HG02981 (cell line): ENCODE measurements around the gene CD2.

Source experiments
- ATAC-seq: cut with Tn5 transposase; IDR thresholded peaks from one replicate; pipeline ENCODE4 v1.9.1; 2021; ENCODE audit warnings: mild to moderate bottlenecking, moderate library complexity; ENCODE audit not compliant: unreplicated experiment

Gene CD2

DNA sequence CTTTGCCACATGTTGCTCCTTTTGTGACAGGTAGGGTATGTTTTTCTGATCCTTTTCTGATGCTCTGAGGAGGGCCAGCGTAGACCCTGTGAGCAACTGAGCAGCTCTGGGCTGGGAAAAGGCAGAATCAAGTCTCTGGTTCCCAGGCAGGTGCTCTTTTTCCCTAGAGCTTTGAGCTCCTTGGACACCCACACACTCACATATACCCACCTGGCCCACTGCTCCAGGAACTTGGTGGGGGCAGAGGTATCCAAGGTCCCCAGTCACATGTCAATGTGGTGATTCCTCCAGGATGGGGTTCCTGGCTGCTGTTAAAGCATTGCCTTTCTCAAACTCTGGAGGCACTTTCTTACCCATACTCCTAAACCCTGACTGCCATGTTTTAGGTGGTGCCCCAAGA is 5.4 kb downstream of the CD2 start:
- ATAC-seq: no peak

DNA sequence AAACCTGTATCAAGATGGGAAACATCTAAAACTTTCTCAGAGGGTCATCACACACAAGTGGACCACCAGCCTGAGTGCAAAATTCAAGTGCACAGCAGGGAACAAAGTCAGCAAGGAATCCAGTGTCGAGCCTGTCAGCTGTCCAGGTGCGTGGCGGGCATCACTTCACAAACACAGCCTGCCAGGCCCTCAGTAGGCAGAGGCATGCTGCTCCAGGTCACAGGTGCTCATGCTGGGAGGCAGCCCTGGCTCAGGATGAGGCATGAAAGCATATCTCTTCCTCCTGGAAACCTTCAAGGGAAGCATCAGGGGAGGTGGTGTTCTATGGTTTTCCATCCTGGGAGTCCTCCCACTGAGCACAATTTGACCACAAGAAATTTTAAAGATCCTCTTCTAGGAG is 6.3 kb downstream of the CD2 start:
- no peak for ATAC-seq

DNA sequence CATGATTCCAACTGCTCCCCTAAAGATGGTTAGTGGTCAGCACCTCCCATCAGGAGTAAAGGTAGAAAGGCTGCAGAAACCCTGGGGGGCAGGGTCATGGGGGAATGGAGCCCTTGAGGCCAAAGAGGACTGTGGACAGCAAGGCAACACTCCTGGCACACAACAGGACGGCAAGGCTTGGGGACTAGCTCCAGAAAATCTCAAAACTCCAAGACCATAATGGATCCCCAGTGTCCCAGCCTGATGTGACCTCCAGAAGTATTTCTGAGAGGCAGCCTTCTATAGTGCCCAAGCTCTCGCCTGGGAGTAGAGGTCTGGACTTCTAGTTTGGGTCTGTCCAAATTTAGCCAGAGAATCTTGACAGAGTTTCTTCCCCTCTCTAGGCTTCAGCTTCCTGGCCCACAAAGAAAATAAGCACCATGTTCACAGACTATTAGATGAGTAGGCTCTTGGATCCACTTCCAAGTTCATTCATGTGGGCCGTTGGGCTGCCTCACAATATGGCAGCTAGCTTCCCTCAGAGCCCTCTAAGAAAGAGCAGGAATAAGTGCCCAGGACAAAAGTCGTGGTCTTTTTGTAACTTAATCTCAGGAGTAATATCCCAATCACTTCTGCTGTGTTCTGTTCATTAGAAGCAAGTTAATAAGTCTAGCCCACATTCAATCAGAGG is 6.9 kb downstream of the CD2 start:
- ATAC-seq: no peak

DNA sequence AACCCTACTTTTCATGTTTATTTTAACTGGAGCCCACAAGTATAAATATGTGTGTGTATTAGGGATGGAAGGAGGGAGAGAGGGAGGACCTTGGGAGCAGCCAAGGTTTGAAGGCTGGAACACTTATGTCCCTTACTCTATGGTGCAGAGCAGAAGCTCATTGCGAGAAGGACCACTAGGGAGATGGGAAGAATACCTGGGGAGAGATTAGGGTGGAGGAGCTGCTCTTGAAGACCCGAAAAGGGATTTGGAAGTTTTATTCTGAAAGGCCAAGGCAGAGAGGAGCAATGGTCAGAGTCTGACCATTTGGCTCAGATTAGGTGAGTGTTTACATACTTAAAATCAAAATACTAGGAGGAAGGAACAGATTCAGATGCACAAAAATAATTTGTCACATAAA is 8.1 kb downstream of the CD2 start:
- ATAC-seq: no peak

DNA sequence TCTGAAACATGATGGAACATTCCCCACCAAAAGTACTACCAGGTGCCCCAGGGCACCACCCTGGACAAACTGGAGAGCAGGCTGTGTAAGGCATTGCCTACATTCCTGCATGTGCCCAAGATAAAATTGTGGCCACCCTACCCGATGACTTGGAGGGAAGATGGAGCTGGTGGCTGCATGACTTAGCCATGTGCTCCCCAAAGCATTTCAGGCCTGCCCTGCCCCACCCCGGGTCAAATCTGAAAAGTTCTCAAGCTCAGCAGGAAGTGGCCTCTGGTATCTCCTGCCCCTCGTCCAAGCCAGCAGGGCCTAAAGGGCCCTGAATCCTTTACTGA is 8.5 kb downstream of the CD2 start:
- no peak for ATAC-seq

DNA sequence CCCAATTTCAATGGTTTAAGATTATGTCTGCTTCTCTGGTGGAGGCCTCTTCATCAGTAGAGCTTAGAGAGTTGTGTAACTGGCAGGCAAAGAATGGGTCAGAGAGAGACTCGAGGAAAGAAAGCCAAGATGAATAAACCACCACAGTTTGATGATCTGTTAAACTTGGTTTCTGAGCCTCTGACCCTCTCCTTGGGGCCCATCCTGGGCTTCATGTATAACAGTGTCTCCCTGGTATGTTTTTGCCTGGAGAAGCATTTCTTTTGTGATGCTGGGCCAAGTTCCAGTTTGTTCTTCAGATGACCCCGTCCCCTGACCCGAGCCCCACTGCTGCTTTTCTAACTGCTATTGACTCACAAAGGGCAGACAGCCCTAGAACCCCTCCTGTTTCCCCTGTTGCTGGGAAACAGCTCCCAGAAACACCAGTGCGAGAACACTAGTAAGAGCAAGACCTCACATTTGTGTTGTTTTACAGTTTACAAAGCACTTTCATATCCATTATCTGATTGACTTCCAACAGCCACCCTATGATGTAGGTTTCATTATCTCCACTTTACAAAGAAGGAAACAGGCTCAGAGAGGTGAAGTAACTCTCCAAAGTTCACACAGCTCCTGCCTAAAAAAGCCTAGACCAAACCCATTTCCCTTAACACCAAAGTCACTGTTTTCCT is 9.0 kb downstream of the CD2 start:
- no peak for ATAC-seq

DNA sequence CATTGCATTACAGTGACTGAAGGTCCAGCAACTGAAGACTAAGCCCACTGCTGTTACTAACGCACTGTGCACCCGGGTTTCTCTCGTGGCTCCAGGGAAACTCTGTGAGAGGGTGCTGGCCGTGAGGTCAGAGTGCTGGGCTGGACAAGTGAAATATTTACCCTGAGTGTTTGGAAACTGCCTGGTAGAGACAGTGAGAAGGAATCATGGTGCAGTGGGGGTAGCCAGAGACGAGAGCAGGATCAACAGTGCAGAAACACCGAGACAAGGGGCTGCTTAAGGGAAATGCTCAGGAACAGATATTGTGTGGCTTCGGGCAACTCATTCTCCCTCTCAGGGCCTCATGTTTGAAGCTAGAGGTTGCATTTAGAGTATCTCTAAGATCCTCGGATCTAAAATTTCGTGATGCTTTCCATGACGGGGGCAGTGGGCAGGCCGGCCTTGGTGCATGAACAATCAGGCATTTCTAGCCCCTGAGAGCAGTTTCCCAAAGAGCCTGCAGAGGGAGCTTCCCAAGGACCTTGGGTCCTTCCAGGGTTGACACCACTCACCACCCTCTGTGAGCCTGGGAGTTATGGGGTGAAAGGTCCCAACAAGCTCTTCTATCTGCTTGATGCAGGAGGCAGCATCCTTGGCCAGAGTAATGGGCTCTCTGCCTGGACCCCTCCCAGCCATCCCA is 9.7 kb downstream of the CD2 start:
- ATAC-seq: no peak

DNA sequence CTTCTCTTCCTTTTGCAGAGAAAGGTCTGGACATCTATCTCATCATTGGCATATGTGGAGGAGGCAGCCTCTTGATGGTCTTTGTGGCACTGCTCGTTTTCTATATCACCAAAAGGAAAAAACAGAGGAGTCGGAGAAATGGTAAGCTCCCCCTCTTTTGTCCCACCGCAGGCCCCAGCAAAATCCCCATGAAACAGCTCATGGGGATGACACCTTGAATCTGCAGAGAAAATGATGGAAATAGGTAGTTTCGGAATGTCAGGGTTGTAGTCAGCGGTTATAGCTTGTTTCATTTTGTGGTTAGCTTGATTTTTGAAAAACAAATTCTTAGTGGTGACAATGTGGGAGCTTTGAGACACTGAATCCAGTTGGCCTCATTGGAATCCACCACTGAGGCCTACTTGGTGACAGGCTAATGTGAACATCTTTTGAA is 10.3 kb downstream of the CD2 start:
- ATAC-seq: no peak

DNA sequence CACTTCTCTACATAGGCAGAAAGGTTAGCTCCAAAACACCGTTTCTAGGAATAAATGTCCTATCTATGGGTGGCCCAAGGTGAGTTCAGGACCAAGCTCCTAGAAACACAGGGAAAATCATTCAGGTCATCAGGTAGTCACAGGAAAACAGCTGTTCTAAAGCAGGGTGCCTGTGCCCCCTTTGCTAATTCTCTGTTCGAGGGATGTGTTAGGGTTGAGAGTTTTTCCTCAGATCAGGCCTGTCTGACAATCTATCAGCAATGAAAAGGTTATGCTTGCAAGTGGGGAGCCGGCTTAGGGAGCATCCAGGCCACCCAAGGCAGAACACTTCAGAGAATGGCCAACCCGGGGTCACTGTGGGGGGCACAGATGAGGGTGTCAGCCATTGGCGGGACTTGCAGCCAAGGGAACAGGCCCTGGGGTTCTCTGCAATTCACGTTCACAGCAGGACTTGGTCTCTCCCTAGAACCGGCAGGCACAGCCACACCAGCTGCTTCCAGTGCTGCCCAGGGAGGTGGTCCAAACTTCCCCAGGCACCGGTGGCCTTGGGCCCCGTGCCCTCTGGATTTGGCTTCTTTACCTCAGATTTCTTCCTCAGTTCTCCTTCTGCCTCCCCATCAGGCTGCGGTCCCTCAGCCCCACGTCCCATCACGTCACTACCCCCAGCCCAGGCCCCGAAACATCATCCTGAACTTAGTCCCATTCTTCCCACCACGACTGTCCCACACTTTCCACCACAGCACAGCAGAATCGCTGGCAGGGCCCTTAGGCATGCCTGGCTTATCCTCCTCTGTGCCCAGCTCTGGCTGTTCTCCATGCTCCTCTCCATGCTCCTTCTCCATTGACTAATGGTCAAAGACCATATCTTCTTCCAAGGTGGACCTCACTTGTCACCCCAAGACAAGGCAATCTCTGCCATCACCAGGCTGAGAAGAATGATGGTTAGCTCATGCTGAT is 11.0 kb downstream of the CD2 start:
- no peak for ATAC-seq

DNA sequence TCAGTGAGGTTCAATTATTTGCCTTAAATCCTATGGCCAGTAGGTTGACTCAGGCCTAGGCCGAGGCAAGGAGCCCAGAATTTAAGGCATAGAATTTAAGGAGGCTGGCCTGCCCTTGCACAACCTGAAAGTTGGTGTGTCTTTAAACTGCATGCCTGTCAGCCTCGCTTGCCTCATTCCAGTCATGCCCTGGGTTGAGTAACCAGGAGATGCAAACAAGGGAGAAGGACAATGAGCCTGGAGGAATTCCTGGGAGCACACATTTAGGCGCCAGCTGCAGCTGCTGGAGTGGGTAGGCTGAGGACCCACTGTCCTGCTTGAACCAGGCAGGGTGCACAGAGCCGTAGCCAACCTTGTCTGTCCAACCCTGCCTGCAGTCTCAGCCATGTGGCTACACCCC is 11.7 kb downstream of the CD2 start:
- no peak for ATAC-seq

DNA sequence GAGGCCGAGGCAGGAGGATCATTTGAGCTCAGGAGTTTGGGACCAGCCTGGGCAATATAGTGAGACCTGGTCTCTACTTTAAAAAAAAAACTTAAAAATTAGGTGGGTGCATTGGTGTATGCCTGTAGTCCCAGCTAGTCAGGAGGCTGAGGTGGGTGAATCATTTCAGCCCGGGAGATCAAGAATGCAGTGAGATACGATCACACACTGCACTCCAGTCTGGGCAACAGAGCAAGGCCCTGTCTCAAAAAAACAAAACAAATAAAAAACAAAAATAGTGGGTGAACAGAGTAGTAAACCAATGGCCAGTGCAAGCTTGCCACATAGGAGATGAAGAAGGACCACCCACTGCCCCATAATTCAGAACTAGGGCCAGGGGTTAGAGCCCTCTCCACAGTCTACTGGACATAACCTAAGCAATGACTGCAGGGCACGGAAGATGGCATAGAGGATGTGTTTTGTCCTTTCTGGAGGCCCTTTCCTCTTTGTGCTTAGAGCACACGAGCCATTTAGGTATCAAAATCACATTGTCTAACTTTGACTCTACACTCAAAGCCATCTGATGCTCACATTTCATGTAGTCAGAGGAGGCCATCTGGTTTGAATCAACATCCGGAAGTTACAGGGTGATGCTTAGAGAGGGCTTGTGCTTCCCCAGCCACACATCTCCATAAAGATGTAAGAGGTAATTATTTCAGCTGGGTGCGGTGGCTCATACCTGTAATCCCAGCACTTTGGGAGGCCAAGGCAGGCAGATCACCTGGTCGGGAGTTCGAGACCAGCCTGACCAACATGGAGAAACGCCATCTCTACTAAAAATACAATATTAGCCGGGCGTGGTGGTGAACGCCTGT is 12.6 kb downstream of the CD2 start:
- no peak for ATAC-seq

DNA sequence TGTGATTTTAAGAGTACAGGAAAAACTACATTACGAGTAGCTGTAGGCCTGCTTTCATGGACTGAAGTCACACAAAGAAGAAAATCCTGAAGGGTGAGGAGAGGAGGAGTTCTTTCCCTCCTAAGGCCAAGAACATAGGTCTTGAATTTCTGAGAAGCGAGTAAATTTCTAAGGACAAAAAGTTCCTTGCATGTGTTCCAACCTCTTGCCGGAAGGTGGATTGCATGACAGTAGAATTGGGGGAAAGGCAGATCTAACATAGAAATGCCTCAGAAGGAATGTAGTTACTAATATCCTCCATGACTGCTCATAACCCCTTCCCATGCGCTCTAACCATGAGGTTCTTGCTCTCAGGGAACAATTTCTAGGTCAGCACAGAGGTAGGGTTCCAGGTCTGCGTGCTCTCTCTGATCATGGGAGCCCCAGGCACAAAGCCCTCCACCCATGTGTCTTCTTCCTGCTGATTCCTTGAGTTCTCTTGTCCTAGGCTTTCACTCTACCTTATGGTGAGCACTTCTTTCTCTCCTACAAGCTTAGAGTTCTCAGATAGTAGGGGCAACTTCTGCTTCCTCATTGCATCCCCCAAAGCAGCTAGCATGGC is 13.7 kb downstream of the CD2 start:
- no peak for ATAC-seq

DNA sequence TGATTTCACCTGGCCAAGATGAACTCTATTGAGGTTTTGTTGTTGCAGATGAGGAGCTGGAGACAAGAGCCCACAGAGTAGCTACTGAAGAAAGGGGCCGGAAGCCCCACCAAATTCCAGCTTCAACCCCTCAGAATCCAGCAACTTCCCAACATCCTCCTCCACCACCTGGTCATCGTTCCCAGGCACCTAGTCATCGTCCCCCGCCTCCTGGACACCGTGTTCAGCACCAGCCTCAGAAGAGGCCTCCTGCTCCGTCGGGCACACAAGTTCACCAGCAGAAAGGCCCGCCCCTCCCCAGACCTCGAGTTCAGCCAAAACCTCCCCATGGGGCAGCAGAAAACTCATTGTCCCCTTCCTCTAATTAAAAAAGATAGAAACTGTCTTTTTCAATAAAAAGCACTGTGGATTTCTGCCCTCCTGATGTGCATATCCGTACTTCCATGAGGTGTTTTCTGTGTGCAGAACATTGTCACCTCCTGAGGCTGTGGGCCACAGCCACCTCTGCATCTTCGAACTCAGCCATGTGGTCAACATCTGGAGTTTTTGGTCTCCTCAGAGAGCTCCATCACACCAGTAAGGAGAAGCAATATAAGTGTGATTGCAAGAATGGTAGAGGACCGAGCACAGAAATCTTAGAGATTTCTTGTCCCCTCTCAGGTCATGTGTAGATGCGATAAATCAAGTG is 14.3 kb downstream of the CD2 start:
- no peak for ATAC-seq

DNA sequence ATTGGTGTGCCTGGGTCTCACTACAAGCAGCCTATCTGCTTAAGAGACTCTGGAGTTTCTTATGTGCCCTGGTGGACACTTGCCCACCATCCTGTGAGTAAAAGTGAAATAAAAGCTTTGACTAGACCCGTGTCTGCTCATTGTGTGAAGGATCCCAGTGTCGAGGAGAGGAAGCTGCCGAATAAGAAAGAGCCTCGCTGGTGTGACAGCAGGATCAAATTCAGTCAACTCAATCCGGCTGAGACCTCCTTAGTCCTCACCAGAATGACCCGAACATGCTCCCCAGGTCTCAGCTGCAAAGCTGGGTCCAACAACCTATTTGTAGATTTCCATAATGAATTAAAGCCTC is 14.8 kb downstream of the CD2 start:
- ATAC-seq: no peak

DNA sequence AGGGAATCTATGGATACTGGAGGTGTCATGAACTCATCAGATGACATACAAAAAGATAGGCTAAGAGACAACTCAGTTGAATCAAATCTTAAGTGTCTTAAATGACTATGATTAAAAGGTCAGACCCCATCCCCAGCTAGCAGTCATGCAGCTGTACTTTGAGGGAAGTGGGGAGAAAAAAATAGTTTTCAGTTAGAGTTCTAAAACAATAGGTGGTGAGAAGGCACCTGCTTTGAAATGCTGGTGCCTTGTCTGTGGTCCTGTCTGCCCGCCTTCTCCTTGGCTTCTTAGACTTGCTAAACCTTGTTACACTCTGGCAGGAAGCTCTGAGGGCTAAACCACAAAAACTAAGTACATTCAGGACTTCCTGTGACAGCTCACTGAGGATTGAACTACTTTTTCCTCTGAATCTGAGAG is 15.3 kb downstream of the CD2 start:
- peak; percentile 85 for ATAC-seq

DNA sequence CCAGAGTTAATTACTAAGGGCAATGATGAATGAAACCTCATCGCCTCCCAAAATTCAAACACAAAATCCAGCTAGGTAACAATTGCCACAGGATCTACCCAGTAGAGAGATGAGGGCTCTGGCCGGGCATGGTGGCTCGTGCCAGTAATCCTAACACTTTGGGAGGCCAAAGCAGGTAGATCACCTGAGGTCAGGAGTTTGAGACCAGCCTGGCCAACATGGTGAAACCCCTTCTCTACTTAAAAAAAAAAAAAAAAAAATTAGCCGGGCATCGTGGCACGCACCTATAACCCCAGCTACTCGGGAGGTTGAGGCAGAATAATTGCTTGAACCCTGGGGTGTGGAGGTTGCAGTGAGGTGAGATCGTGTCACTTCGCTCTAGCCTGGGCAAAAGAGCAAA is 15.8 kb downstream of the CD2 start:
- no peak for ATAC-seq

DNA sequence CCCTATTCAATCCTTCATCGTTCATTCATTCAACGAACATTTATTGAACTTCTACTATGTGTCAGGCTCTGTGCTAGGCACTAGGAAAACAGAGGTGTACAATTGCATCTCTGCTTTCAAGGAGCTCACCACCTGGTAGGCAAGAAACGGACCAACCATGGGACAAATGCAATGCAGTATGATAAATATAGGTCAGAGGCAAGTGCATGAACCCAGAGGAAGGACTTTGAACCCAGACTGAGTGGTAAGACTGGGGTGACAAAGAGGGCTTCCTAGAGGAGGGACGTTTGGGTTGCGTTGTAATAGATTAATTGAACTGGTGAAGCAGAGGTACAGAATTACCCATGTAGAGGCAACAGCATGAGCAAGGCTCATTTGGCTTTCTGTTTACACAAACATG is 16.4 kb downstream of the CD2 start:
- ATAC-seq: no peak

DNA sequence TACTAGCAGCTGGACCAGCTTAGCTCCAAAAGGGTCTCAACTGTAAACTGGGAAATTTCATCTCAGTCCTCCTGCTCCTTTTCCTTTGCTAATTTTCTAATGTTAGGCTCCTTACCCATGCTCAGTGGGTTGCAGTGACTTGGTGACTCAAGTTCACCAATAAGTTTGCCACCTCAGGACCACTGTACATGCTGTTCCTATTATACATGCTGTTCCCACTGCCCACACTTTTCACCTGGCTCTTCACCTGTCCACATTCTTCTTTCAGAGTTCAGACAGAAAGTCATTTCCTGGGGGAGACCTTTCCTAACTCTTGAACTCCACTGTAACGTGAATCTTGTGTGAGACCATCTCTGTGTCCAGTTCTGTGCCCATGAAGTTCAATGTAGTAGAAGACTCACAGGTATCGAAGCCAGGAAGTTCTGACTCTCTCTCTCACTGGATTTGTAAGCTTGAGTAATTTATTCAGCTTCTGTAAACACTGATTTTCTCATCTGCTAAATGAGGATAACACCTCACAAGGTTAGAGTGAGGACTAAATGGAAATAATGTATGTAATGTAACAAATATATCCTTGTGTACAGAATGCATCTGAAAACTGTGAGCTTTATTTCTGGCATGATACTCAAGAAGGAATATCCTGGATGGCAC is 17.9 kb downstream of the CD2 start:
- no peak for ATAC-seq

DNA sequence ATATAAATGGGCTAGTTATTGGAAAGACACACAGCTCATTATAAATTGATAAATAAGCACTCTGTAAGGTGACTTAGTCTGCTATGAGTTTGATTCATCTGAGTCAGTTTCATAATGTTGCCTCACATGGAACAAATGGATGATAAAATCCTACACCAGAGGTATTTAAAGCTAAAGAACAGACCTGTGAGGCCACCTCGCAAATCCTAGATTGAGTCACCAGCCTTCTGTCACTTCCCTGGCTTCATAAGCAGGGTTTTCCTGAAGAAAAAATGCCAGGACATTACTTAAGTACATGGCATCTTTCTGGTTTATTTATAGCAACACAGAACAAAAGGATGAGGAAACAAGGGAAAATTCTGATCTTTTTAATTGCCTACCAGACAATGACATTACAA is 18.4 kb downstream of the CD2 start:
- ATAC-seq: no peak
